ENCODE data around the gene LYSET. TPM values are rescaled to one million over a fixed set of nuclear protein-coding genes. Genes with fewer than 3 reads are reported as not detected.

The LYSET gene
- total RNA-seq, 2 experiments from 2014 or later, result 5.8 TPM

DNA sequence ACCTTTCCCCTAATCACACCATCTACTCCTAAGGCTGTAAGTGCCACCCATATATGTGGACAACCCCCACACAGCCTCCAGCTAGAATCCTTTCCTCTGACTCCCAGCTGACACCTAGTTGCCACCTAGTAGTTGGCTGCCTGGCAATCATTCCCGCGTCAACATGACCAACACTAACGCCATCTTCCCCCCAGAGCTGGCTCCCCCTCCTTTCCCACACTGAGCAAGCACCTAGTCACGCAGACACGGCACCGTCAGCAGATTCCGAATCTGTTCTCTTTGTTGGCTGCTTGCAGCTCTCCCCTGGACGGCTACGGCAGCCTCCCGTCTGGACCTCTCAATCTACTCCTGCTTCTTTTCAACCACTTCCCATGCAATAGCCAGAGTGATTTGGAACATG, 49.7 kb downstream of the LYSET start:
- Mint-ChIP-seq H3K4me1 (ENCODE audit: low read depth) (peaks cover 17% of the 10 kb centered on the region), H3K9me3 (no peaks in the 10 kb centered on the region), H3K27me3 (no peaks in the 10 kb centered on the region), H3K27ac (no peak overlapping the region), H3K36me3 (ENCODE audit: low read depth) (peaks cover 11% of the 10 kb centered on the region), H3K4me3 (no peak overlapping the region)
- ChIA-PET POLR2A (no interaction called here), CTCF (no interaction called here)
- Histone ChIP-seq H3K36me3 (ENCODE audit: insufficient read depth, low read length) (no peaks in the 10 kb centered on the region), H3K4me1 (ENCODE audit: insufficient read depth, low read length) (peaks cover 17% of the 10 kb centered on the region), H3K9me3 (ENCODE audit: control insufficient read depth in 1 of 2, insufficient read depth in 1 of 2, low read length in 2 of 2) (peaks cover 0 to 12% of the 10 kb centered on the region in 2 experiments), H3K27ac (ENCODE audit: low read depth in 1 of 2, low read length in 2 of 2) (no peak overlapping the region), H3K27me3 (ENCODE audit: control insufficient read depth in 1 of 2, insufficient read depth in 2 of 2, low read length in 2 of 2) (no peaks in the 10 kb centered on the region), H3K4me3 (ENCODE audit: low read length) (no peak overlapping the region)
- no peak for DNase-seq
- no peak for ATAC-seq (ENCODE audit: poor library complexity)
- TF ChIP-seq, protein P1, sequence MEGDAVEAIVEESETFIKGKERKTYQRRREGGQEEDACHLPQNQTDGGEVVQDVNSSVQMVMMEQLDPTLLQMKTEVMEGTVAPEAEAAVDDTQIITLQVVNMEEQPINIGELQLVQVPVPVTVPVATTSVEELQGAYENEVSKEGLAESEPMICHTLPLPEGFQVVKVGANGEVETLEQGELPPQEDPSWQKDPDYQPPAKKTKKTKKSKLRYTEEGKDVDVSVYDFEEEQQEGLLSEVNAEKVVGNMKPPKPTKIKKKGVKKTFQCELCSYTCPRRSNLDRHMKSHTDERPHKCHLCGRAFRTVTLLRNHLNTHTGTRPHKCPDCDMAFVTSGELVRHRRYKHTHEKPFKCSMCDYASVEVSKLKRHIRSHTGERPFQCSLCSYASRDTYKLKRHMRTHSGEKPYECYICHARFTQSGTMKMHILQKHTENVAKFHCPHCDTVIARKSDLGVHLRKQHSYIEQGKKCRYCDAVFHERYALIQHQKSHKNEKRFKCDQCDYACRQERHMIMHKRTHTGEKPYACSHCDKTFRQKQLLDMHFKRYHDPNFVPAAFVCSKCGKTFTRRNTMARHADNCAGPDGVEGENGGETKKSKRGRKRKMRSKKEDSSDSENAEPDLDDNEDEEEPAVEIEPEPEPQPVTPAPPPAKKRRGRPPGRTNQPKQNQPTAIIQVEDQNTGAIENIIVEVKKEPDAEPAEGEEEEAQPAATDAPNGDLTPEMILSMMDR (IDR thresholded peaks at IDR 0.05), result no peak
- intact Hi-C loops (cut with DNase I, micrococcal nuclease), result loop anchor here in 1 of 2 experiments (5.0 kb wide), 1 partner anchor 658 kb away; no protein-coding TSS in a partner anchor

Other genes starting within 250 kb of the LYSET start
- gene ITPK1, start 69.4 kb upstream of the LYSET start, total RNA-seq, result 10 to 100 TPM; 19.0 to 20.6 TPM
- 100 to 1,000 TPM; 127 to 130 TPM for gene MOAP1, start 420 bp upstream of the LYSET start, total RNA-seq
- gene GON7, start 21.7 kb downstream of the LYSET start, total RNA-seq, result 1 to 10 TPM; 2.3 to 2.4 TPM
- 1 to 10 TPM; 6.8 to 7.4 TPM for gene UBR7, start 21.9 kb downstream of the LYSET start, total RNA-seq
- gene BTBD7, start 147.7 kb downstream of the LYSET start, total RNA-seq, result 10 to 100 TPM; 12.5 to 12.6 TPM
- not detected for gene COX8C, start 161.9 kb downstream of the LYSET start, total RNA-seq
- not detected for gene UNC79, start 245.6 kb downstream of the LYSET start, total RNA-seq

Measured in CD4-positive, alpha-beta T cell (primary cell).